GM21786 (cell line): ENCODE results near the gene PPP1R12B.
"Not testable (repeated sequence)": the region's sequence is repeated elsewhere in the genome, so short reads cannot be mapped to it uniquely, and the experiment has no call there.

Experiments
- ATAC-seq: cut with Tn5 transposase; IDR thresholded peaks from one replicate; pipeline ENCODE4 v1.9.1; 2021; ENCODE audit not compliant: unreplicated experiment

PPP1R12B gene

DNA sequence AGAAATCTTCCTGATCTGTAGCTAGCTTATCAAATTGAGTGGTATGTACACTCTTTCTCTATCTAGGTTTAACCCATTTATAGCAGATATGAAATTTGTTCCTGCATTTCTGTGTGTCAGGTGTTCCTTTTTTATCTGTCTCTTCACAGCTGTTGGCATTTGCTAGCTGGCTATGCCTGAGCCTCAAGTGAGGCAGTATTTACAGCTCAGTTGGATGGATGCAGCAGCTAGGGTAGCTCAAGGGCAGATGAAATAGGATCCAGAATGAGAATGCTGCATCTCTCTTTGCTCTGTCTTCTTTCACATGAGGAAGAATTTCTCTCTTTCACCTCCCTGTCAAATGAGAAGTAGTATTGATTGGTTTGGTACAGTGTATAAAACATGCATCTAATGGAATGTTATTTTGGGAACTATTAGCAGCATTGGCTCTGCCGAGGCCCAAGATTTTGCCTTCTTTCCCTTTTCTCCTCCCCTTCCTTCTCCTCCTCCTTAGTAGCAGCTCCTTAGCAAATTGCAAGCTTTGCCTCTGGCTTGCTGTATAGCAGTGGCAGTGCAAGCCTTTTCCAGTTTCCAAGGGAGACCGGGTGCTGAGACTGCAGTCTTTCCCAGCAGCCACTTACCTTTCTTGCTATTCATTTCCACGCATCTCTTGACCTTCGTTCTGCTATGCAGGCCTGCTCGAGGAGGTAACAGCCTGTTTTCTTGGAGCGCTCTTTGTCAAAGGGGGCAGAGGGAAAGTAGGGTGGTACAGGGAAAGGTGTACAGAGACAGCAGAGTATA lies 125.0 kb downstream of the PPP1R12B start:
- not testable (repeated sequence) for ATAC-seq

- ATAC-seq = not testable (repeated sequence)
Measured at GRCh38 chr1:202479661-202480060, 131.2 kb downstream of the PPP1R12B start.

- ATAC-seq = not testable (repeated sequence)
Measured at GRCh38 chr1:202480640-202481039, 132.1 kb downstream of the PPP1R12B start.

GRCh38 chr1:202483362-202483761 lies 134.9 kb downstream of the PPP1R12B start:
- not testable (repeated sequence) for ATAC-seq

DNA sequence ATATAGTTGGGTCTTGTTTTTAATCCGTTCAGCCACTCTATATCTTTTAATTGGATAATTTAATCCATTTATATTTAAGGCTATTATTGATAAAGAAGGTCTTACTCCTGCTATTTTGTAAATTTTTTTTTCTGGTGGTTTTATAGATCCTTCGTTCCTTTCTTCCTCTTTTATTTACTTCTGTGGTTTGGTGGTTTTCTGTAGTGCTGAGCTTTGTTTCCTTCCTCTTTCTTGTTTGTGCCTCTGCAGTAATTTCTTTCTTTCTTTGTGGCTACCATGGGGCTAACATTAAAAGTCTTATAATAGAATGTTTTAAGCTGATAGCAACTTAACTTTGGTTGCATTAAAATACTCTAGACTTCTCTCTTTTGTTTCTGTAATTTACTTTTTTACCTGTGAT lies 135.5 kb downstream of the PPP1R12B start:
- ATAC-seq = peak; percentile 45

DNA sequence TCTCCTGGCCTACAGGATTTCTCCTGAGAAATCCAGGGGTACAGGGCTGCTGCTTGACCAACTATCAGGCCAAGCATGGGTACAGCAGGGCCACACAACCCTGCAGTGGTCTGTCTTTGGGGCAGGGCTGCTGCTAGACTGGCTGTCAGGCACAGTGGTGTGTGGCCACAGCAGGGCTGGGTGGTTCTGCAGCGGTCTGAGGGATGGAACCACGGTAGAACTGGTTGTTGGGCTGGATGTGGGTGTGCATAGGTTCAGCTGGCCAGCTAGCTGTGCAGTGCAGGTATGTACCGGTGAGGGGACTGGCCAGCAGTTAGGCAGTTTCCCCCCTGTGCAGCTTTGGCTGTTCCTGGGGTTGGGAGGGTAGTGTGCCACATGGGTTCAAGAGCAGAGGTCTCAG lies 136.3 kb downstream of the PPP1R12B start:
- not testable (repeated sequence) for ATAC-seq

DNA sequence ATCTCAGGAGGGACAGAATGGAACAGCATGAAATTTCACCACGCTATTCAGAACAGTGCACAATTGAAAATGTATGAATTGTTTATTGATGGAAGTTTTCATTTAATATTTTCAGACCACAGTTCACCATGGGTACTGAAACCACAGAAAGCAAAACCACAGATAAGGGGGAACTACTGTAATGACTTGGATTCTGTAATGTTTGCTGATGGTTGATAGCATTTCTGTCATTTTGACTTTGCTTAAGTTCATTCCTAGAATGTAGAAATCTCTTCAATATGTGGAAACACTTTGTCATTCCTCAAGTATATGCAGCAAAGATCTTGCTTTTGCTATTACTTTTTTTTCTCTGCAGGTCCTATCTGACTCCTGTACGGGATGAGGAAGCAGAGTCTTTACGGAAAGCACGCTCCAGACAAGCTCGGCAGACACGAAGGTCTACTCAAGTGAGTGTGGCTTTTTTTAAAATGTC lies 139.7 kb downstream of the PPP1R12B start:
- peak; percentile 75 for ATAC-seq

DNA sequence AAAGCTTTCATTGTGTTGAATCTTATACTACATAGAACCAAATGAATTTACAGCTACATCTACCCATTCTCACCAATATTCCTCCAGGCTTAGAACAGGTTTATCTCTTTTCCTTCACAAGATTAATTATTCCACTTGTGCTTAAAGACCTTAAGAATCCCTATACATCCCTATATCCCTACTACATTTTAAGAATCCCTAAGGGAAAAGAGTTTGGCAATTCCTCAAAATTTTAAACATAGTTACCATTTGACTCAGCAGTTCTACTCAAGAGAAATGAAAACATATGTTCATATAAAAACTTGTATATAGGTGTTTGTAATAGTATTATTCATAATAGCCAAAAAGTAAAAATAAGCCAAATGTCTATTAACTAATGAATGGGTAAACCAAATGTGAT lies 140.6 kb downstream of the PPP1R12B start:
- not testable (repeated sequence) for ATAC-seq

GRCh38 chr1:202493112-202493511 lies 144.6 kb downstream of the PPP1R12B start:
- ATAC-seq = not testable (repeated sequence)

GRCh38 chr1:202498542-202498941 lies 150.0 kb downstream of the PPP1R12B start:
- no peak for ATAC-seq

GRCh38 chr1:202499997-202500396 lies 151.5 kb downstream of the PPP1R12B start:
- not testable (repeated sequence) for ATAC-seq

DNA sequence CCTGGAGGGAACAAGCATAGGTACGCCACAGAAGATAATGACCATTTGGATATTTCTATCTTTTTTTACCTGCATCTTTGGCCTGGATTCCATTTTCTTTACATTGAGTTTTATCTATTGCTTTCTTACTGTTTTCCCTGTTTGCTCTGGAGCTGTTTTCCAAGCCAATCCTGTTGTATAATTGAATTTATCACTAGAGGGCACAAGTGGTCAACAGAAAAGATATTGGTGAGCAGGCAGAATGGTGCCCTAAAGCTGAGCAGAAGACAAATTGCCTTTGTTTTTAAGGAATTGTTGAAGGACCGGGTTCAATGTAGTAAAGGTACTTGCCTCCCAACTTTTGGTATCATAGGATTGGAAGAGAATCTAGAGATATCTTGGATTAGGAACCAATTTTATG lies 152.8 kb downstream of the PPP1R12B start:
- no peak for ATAC-seq

- ATAC-seq = no peak
Measured at GRCh38 chr1:202505356-202505755, 156.9 kb downstream of the PPP1R12B start.

DNA sequence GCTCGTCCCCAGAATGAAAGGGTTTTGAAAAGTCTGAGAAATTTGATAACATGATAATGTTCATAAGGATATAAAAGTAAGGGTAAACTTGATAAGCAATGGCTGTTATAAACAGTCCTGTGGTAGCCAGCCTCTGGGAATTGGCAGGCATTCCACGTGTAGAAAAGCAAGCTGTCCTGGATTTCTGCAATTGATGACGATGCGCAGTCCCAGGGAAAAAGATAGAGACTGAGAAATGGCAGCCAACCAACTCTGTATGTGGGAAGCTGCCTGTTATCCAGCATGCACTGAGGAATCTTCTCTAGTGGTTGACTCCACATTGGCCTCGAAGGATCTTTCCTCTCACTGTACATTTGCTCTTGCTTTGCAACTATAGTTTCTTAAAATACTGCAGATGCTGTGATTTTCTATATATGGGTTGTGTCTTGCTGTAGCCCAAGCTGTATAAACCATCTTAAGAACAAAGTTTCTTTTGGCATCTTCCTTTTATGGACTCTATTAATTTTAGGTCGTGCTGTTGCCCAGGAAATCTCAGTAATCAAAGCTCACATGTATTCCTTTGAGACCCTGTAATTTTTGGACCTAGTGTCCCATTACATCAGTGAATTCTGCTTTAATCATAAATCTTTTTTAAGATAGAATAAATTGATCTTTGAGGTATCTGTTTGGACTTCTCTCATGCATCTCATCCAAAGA lies 157.5 kb downstream of the PPP1R12B start:
- not testable (repeated sequence) for ATAC-seq

DNA sequence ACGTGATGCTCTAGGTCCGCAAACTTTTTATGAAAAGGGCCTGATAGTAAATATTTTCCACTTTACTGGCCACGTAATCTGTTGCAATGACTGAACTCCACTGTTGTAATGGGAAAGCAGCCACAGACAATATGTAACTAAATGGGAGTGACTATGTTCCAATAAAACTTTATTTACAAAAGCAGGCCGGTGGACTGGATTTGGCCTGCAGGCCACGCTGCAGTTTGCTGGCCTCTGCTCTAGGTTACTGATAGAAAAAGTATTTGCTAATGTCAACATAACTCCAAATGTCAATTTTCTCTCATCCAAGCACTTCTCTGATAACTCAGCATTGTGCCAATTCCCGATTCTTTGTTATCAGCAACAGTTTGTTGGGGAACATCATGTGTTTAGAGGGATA lies 160.4 kb downstream of the PPP1R12B start:
- not testable (repeated sequence) for ATAC-seq

- not testable (repeated sequence) for ATAC-seq
Measured at GRCh38 chr1:202513875-202514274, 165.4 kb downstream of the PPP1R12B start.

DNA sequence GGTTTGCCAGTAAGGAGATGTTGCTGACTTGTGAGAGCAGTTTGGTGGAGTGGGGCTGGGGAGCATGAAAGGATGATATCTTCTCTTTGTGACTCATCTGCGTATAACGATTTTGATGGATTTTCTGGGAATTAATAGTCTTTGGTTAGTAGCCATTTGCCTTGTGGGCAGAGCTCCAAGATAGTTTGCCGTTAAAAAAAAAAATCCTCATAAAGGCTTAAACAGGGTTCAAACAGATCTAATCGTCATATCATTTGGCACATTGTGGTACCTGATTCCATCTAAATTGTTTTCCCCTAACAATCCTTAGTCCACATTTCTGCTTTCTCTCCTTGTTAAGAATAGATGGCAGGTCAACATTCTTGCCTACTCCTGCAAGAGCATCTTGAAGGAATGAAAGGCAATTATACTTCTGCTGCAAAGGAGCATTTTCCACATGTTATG lies 168.0 kb downstream of the PPP1R12B start:
- no peak for ATAC-seq

DNA sequence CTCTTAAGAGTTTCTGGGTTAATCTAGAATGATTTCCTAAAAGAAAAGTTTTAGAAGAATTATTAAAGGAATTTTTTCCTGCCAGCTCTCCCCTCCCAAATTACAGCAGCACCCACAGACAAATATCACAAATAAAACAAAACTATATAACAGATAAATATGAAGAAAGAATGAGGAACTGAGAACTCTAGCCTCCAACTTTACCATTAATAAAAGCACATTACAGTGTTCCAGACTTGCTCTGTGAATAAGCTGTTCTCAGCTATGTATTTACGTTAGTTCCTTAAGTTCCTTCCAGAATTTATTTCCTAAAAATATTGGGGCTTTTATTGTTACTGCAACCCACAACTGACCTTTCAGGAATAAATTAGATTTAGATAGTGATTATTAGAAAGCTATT lies 168.6 kb downstream of the PPP1R12B start:
- ATAC-seq = not testable (repeated sequence)

- not testable (repeated sequence) for ATAC-seq
Measured at GRCh38 chr1:202518180-202518579, 169.7 kb downstream of the PPP1R12B start.

DNA sequence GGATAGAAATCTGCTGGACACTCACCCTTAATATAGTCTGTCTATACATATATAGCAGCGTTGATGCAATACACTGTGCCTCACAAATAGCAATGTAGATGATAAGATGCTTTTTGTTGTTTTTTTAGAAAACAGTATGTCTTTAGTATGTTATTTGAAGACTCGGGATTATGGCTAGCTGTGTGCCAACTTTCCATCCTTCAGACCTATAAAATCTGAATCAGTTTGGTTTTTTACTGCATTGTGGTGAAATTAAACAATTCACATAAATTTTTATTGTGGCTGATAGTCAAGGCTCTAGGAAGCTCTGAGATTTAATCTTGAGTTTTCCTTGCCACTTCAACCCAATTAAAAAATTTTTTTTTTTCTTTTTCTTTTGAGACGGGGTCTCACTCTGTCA lies 170.4 kb downstream of the PPP1R12B start:
- not testable (repeated sequence) for ATAC-seq

DNA sequence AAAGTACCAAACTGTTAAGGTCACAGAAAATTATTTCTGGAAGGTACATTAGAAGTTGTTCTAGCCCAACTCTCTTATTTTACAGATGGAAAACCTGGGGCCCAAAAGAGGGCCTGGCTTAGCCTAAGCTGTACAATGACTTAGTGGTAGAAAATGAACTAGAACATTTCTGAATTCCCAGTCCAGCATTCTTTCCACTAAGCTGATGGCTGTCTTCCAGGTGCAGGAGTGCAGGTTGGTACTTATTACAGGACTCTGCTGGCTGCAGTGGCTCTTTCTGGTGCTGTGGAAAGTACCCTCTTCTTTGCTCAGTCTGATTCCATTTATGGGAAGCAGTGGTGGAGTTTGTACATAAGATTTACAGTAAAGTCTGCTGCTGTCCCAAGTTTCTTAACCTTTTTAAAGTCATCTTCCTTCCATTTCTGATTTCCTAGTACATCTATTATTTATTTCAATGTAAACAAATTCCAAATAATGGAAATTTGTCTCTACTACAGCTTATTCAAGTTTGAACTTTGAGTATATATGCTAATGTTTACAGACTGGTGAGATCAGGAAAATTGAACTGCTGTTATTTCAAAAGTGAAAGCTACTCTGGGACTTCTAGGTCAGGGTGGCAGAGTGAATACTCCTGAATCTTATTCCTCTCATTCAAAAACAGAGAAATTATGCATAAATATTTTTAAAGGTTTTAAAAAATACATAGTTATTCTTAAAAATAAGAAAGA lies 171.8 kb downstream of the PPP1R12B start:
- not testable (repeated sequence) for ATAC-seq
